Calu3 (cell line): ENCODE results near the gene ZNF496. TPM values are rescaled to one million over a fixed set of nuclear protein-coding genes. Genes with fewer than 3 reads are reported as not detected.

ENCODE experiments used
- BruUV-seq: library from RNA; stranded (reverse); fragments of 400-500 nt; replicated peaks from 2 replicates; lab custom pipeline; 2021; lab: Mats Ljungman, UMichigan
- CTCF ChIA-PET: fragments of 300-600 bp; sonication (Branson Sonifier 250); formaldehyde crosslinking; loops from one replicate; lab custom pipeline; 2022; ENCODE audit warnings: antibody characterized with exemption; lab: Charles Lee
- DNase-seq: peaks from one replicate; pipeline ENCODE4 v3.0.0; 2022
- H3K27ac Mint-ChIP-seq: one replicate; pipeline ENCODE4 v1.8.0; 2022; ENCODE audit warnings: mixed read lengths; ENCODE audit not compliant: unreplicated experiment
- H3K27me3 Mint-ChIP-seq: one replicate; pipeline ENCODE4 v1.8.0; 2022; ENCODE audit warnings: mixed read lengths; ENCODE audit not compliant: unreplicated experiment
- H3K36me3 Mint-ChIP-seq: one replicate; pipeline ENCODE4 v1.8.0; 2022; ENCODE audit warnings: mild to moderate bottlenecking, moderate library complexity, mixed read lengths; ENCODE audit not compliant: insufficient read depth, unreplicated experiment
- H3K4me1 Mint-ChIP-seq: one replicate; pipeline ENCODE4 v1.8.0; 2022; ENCODE audit warnings: mild to moderate bottlenecking, low read depth, mixed read lengths; ENCODE audit not compliant: unreplicated experiment
- H3K4me3 Mint-ChIP-seq: one replicate; pipeline ENCODE4 v1.8.0; 2022; ENCODE audit warnings: mild to moderate bottlenecking, low read depth, moderate library complexity, mixed read lengths; ENCODE audit not compliant: unreplicated experiment
- H3K9me3 Mint-ChIP-seq: one replicate; pipeline ENCODE4 v1.8.0; 2022; ENCODE audit warnings: low read depth, mixed read lengths; ENCODE audit not compliant: unreplicated experiment
- intact Hi-C: fragments of 100-400 bp; cut with micrococcal nuclease; formaldehyde crosslinking; loops from one replicate; pipeline ENCODE4 v1.10.0; 2022; ENCODE audit not compliant: unreplicated experiment
- total RNA-seq: library from RNA; stranded (reverse); gene quantifications from 2 replicates; pipeline ENCODE4 v1.2.3, GENCODE V29; 2022
- TF ChIP-seq, protein P1 (sequence below): fragments of 200-600 bp; IDR thresholded peaks from one replicate; pipeline ENCODE4 v1.8.0; 2022; ENCODE audit warnings: antibody characterized with exemption; ENCODE audit not compliant: unreplicated experiment

The ZNF496 gene
- total RNA-seq, 1 experiment from 2014 or later: 36.9 TPM

- CTCF ChIA-PET: no interaction called here
- no peaks in the 10 kb centered on the region for H3K27me3 Mint-ChIP-seq
- H3K36me3 Mint-ChIP-seq: peaks cover 8% of the 10 kb centered on the region
- no peak for DNase-seq
- no peaks in the 10 kb centered on the region for H3K4me1 Mint-ChIP-seq
- TF ChIP-seq, protein P1, sequence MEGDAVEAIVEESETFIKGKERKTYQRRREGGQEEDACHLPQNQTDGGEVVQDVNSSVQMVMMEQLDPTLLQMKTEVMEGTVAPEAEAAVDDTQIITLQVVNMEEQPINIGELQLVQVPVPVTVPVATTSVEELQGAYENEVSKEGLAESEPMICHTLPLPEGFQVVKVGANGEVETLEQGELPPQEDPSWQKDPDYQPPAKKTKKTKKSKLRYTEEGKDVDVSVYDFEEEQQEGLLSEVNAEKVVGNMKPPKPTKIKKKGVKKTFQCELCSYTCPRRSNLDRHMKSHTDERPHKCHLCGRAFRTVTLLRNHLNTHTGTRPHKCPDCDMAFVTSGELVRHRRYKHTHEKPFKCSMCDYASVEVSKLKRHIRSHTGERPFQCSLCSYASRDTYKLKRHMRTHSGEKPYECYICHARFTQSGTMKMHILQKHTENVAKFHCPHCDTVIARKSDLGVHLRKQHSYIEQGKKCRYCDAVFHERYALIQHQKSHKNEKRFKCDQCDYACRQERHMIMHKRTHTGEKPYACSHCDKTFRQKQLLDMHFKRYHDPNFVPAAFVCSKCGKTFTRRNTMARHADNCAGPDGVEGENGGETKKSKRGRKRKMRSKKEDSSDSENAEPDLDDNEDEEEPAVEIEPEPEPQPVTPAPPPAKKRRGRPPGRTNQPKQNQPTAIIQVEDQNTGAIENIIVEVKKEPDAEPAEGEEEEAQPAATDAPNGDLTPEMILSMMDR: no peak
- peaks cover 2% of the 10 kb centered on the region for H3K9me3 Mint-ChIP-seq
- BruUV-seq: no TSS peak
- no peak overlapping the region for H3K27ac Mint-ChIP-seq
- no peak overlapping the region for H3K4me3 Mint-ChIP-seq
- intact Hi-C loops: no loop called here
These were observed 36.4 kb downstream of the ZNF496 start for GRCh38 chr1:247295274-247295684.

DNA sequence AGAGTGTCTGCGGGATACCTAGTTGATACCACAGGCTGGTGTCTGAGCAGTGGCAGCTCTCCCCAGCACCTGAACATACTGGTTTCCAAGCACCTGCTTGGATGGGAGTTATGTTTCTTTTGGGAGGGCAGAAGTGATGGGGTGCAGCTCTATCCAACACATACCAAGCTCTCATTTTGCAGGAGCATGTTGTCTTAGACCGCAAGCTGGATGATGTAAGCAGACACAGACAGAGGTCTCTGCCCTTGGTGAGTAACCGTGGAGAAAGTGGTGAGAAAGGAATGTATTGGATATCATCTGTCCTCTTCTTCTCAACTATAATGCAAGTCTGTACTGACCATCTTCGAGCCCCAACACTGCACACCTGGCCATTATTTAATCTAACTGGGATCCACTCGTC lies 37.4 kb downstream of the ZNF496 start:
- intact Hi-C loops: no loop called here

DNA sequence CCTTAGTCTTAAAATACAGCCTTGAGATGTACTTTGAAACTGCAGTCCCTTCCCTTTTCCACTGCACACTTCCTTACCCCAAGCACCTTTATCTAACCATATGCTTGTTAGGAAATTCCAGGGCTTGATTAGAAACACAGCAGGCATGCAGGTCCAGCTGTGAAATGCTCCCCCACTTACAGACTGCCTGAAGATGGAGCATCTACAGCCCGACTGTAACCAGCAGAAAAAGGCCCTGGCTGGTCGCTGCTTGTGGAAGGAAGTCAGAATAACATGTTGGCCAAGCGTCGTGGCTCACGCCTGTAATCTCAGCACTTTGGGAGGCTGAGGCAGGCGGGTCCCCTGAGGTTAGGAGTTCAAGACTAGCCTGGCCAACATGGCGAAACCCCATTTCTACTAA lies 38.6 kb downstream of the ZNF496 start:
- CTCF ChIA-PET: no interaction called here
- Mint-ChIP-seq H3K4me3 (no peak overlapping the region), H3K27me3 (no peaks in the 10 kb centered on the region), H3K9me3 (peaks cover 13% of the 10 kb centered on the region), H3K4me1 (no peaks in the 10 kb centered on the region), H3K27ac (no peak overlapping the region), H3K36me3 (peaks cover 8% of the 10 kb centered on the region)
- BruUV-seq: no TSS peak
- TF ChIP-seq, protein P1: no peak
- intact Hi-C loops: no loop called here
- DNase-seq: no peak

More for the DNA sequence above, 37.4 kb downstream of the ZNF496 start:
- BruUV-seq: no TSS peak
- Mint-ChIP-seq H3K9me3 (peaks cover 5% of the 10 kb centered on the region), H3K36me3 (peaks cover 10% of the 10 kb centered on the region), H3K4me1 (no peaks in the 10 kb centered on the region), H3K27ac (no peak overlapping the region), H3K27me3 (no peaks in the 10 kb centered on the region), H3K4me3 (no peak overlapping the region)
- TF ChIP-seq, protein P1: no peak
- DNase-seq: no peak
- CTCF ChIA-PET: no interaction called here

DNA sequence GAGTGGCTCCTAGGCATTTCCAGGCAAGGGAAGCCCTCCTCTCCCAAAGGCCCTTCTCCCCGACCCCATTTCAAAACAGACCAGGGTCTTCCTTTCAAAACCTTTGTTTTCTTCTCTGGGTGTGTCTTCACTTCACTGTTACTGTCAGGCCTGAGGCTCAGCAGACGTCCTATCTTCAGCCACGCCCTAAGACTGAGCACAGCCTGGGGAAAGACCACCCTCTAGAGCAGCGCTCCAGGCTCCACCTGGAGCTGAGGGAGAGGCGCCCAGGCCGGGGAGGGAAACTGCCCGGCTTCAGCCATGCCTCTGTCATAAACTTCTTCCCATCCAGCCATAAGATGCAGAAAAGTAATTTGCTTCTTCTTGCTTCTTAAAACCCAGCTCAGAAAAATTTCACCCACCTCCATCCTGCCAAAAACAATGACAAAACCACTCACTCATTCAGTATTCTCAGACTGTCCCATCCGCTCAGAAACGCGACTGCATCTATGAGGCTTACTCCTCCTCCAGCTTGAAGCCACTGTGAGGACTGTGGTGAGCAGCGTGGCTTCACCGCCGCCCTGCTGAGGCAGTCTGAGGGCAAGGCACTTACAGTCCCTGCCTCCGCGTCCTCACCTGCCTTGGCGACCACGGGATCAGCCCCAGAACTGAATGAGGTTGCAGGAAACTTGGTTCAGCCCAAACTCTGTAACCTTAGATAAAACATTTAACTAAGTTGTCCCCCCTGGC lies 39.7 kb downstream of the ZNF496 start:
- BruUV-seq: no TSS peak
- TF ChIP-seq, protein P1: no peak
- peaks cover 8% of the 10 kb centered on the region for H3K36me3 Mint-ChIP-seq
- H3K27ac Mint-ChIP-seq: no peak overlapping the region
- H3K4me3 Mint-ChIP-seq: no peak overlapping the region
- intact Hi-C loops: no loop called here
- H3K9me3 Mint-ChIP-seq: peaks cover 17% of the 10 kb centered on the region
- no peak for DNase-seq
- no peaks in the 10 kb centered on the region for H3K4me1 Mint-ChIP-seq
- no peaks in the 10 kb centered on the region for H3K27me3 Mint-ChIP-seq
- CTCF ChIA-PET: no interaction called here
